ENCODE measurements around the gene THTPA.
A peak's percentile ranks its signal among the peaks of the same experiment; 100 is the strongest.

THTPA gene

GRCh38 chr14:23518709-23519108 lies 37.4 kb upstream of the THTPA start:
- no peak for DNase-seq (ENCODE audit: low read depth in 1 of 2, low spot score in 1 of 2)
- H3K27ac ChIP-seq (replicated peaks): no peak overlapping the region
- H3K4me3 ChIP-seq (replicated peaks; ENCODE audit: insufficient read depth, low read length): no peak overlapping the region
- TF ChIP-seq POLR2AphosphoS5 (IDR thresholded peaks at IDR 0.05; ENCODE audit: low read depth): no peak
- H3K27me3 ChIP-seq (ENCODE audit: insufficient read depth, poor library complexity, severe bottlenecking): no peaks in the 10 kb centered on the region

- DNase-seq (ENCODE audit: low read depth in 1 of 2, low spot score in 1 of 2): no peak
- Histone ChIP-seq H3K27me3 (ENCODE audit: insufficient read depth, poor library complexity, severe bottlenecking) (no peaks in the 10 kb centered on the region), H3K4me3 (replicated peaks; ENCODE audit: insufficient read depth, low read length) (no peak overlapping the region), H3K27ac (replicated peaks) (no peak overlapping the region)
- TF ChIP-seq CTCF (IDR thresholded peaks at IDR 0.05; ENCODE audit: insufficient read depth, low read length): no peak
- no peak for TF ChIP-seq GABPA (IDR thresholded peaks at IDR 0.05; ENCODE audit: low read depth)
- no peak for TF ChIP-seq SPI1 (IDR thresholded peaks at IDR 0.05; ENCODE audit: borderline replicate concordance, low read depth)
Measured at GRCh38 chr14:23520899-23521533, 35.1 kb upstream of the THTPA start.

- Histone ChIP-seq H3K27me3 (ENCODE audit: insufficient read depth, poor library complexity, severe bottlenecking) (no peaks in the 10 kb centered on the region), H3K27ac (replicated peaks) (no peak overlapping the region), H3K4me3 (replicated peaks; ENCODE audit: insufficient read depth, low read length) (no peak overlapping the region)
- TF ChIP-seq SPI1 (IDR thresholded peaks at IDR 0.05; ENCODE audit: borderline replicate concordance, low read depth): no peak
- TF ChIP-seq GABPA (IDR thresholded peaks at IDR 0.05; ENCODE audit: low read depth): no peak
- no peak for TF ChIP-seq REST (IDR thresholded peaks at IDR 0.05; ENCODE audit: insufficient replicate concordance, low read depth)
- TF ChIP-seq POLR2AphosphoS5 (IDR thresholded peaks at IDR 0.05; ENCODE audit: low read depth): no peak
- no peak for TF ChIP-seq CTCF (IDR thresholded peaks at IDR 0.05; ENCODE audit: insufficient read depth, low read length)
- peak in 1 of 2 experiments; percentile 54 for DNase-seq (ENCODE audit: low read depth in 1 of 2, low spot score in 1 of 2)
Measured at GRCh38 chr14:23521785-23522640, 34.1 kb upstream of the THTPA start.

GRCh38 chr14:23522643-23523198 lies 33.4 kb upstream of the THTPA start:
- no peak for TF ChIP-seq CTCF (IDR thresholded peaks at IDR 0.05; ENCODE audit: insufficient read depth, low read length)
- no peak for TF ChIP-seq POLR2AphosphoS5 (IDR thresholded peaks at IDR 0.05; ENCODE audit: low read depth)
- no peak for TF ChIP-seq GABPA (IDR thresholded peaks at IDR 0.05; ENCODE audit: low read depth)
- no peak for TF ChIP-seq SPI1 (IDR thresholded peaks at IDR 0.05; ENCODE audit: borderline replicate concordance, low read depth)
- TF ChIP-seq REST (IDR thresholded peaks at IDR 0.05; ENCODE audit: insufficient replicate concordance, low read depth): no peak
- Histone ChIP-seq H3K27me3 (ENCODE audit: insufficient read depth, poor library complexity, severe bottlenecking) (no peaks in the 10 kb centered on the region), H3K27ac (replicated peaks) (no peak overlapping the region), H3K4me3 (replicated peaks; ENCODE audit: insufficient read depth, low read length) (no peak overlapping the region)
- DNase-seq (ENCODE audit: low read depth in 1 of 2, low spot score in 1 of 2): no peak
